IMR-90 (cell line): ENCODE measurements around the gene CCDC28B. TPM values are rescaled to one million over a fixed set of nuclear protein-coding genes. Genes with fewer than 3 reads are reported as not detected.

Experiments used
- ATAC-seq: fragments of 200-7000 bp; cut with Tn5 transposase; 2 replicates; pipeline ENCODE4 v1.9.1; 2020; ENCODE audit warnings: low read depth, mild to moderate bottlenecking, moderate library complexity
- BruUV-seq: library from RNA; stranded (reverse); fragments of 400-500 nt; replicated peaks from 2 replicates; lab custom pipeline; 2021; lab: Mats Ljungman, UMichigan
- CTCF ChIA-PET: fragments of 300-600 bp; formaldehyde crosslinking; extraction: SDS; loops from one replicate; lab custom pipeline; 2021; ENCODE audit warnings: antibody characterized with exemption; lab: Yijun Ruan, JAX
- POLR2A ChIA-PET: fragments of 300-600 bp; sonication (Branson Sonifier 250); formaldehyde crosslinking; loops from one replicate; lab custom pipeline; 2022; ENCODE audit warnings: antibody characterized with exemption; ENCODE audit not compliant: unreplicated experiment; lab: Charles Lee
- DNase-seq: peaks from one replicate; pipeline ENCODE4 v3.0.0; 2013
- H2AFZ ChIP-seq: replicated peaks from 2 replicates; pipeline ENCODE3; 2013; ENCODE audit warnings: low read length, mild to moderate bottlenecking; ENCODE audit not compliant: poor library complexity
- H2AK5ac ChIP-seq: 2 replicates; pipeline ENCODE4 v1.6.1; 2013; ENCODE audit warnings: low read depth, low read length, inconsistent platforms
- H2AK9ac ChIP-seq: replicated peaks from 2 replicates; pipeline ENCODE3; 2013; ENCODE audit warnings: mild to moderate bottlenecking, low read depth, low read length, moderate library complexity; ENCODE audit not compliant: poor library complexity
- H2BK120ac ChIP-seq: 2 replicates; pipeline ENCODE4 v1.6.1; 2013; ENCODE audit warnings: low read depth, low read length, inconsistent platforms
- H2BK15ac ChIP-seq: 3 replicates; pipeline ENCODE4 v1.6.1; 2013; ENCODE audit warnings: low read depth, low read length, inconsistent platforms
- H2BK20ac ChIP-seq: 2 replicates; pipeline ENCODE4 v1.6.1; 2013; ENCODE audit warnings: low read depth, mild to moderate bottlenecking, inconsistent platforms, low read length, moderate library complexity
- H2BK5ac ChIP-seq: 2 replicates; pipeline ENCODE4 v1.6.1; 2013; ENCODE audit warnings: mild to moderate bottlenecking, low read depth, low read length, inconsistent platforms; ENCODE audit not compliant: poor library complexity, severe bottlenecking
- H3K14ac ChIP-seq: replicated peaks from 2 replicates; pipeline ENCODE4 v1.6.1; 2013; ENCODE audit warnings: low read depth, low read length, inconsistent platforms
- H3K18ac ChIP-seq: 2 replicates; pipeline ENCODE4 v1.6.1; 2013; ENCODE audit warnings: low read depth, low read length, control low read depth
- H3K23ac ChIP-seq: 2 replicates; pipeline ENCODE4 v1.6.1; 2013; ENCODE audit warnings: low read depth, low read length, inconsistent platforms
- H3K27ac ChIP-seq: 2 replicates; pipeline ENCODE4 v1.5.1; 2013; ENCODE audit warnings: mild to moderate bottlenecking, control low read depth, low read length; ENCODE audit not compliant: insufficient read depth
- H3K27me3 ChIP-seq: 2 replicates; pipeline ENCODE4 v1.6.1; 2013; ENCODE audit warnings: low read length; ENCODE audit not compliant: control insufficient read depth, insufficient read depth
- H3K36me3 ChIP-seq: 2 replicates; pipeline ENCODE4 v1.6.1; 2013; ENCODE audit warnings: low read length, mixed read lengths; ENCODE audit not compliant: control insufficient read depth, insufficient read depth
- H3K4ac ChIP-seq: 2 replicates; pipeline ENCODE4 v1.6.1; 2013; ENCODE audit warnings: low read depth, low read length, inconsistent platforms
- H3K4me1 ChIP-seq: 2 replicates; pipeline ENCODE4 v1.6.1; 2013; ENCODE audit warnings: low read length, mixed read lengths; ENCODE audit not compliant: control insufficient read depth, insufficient read depth
- H3K4me2 ChIP-seq: 2 replicates; pipeline ENCODE4 v1.6.1; 2013; ENCODE audit warnings: low read depth, mild to moderate bottlenecking, control low read depth, low read length, moderate library complexity
- H3K4me3 ChIP-seq: 2 replicates; pipeline ENCODE4 v1.5.1; 2013; ENCODE audit warnings: low read depth, mild to moderate bottlenecking, control low read depth, low read length, moderate library complexity; ENCODE audit not compliant: insufficient read depth
- H3K56ac ChIP-seq: 2 replicates; pipeline ENCODE4 v1.6.1; 2013; ENCODE audit warnings: low read length, inconsistent platforms; ENCODE audit not compliant: insufficient read depth; ENCODE audit errors: extremely low read depth
- H3K79me1 ChIP-seq, 2 experiments: 2 replicates each; pipeline ENCODE4 v1.6.1; 2013; ENCODE audit warnings: low read length in 2 of 2, inconsistent platforms in 1 of 2, low read depth in 1 of 2
- H3K9ac ChIP-seq: 2 replicates; pipeline ENCODE4 v1.6.1; 2013; ENCODE audit warnings: low read depth, low read length, control low read depth
- H3K9me1 ChIP-seq: 2 replicates; pipeline ENCODE4 v1.6.1; 2013; ENCODE audit warnings: low read length, inconsistent platforms; ENCODE audit not compliant: insufficient read depth
- H3K9me3 ChIP-seq: 2 replicates; pipeline ENCODE4 v1.6.1; 2013; ENCODE audit warnings: low read length; ENCODE audit not compliant: control insufficient read depth, insufficient read depth
- H4K20me1 ChIP-seq: 2 replicates; pipeline ENCODE4 v1.6.1; 2013; ENCODE audit warnings: low read length, inconsistent platforms; ENCODE audit not compliant: insufficient read depth
- H4K5ac ChIP-seq: 2 replicates; pipeline ENCODE4 v1.6.1; 2013; ENCODE audit warnings: mild to moderate bottlenecking, low read depth, low read length, control low read depth
- H4K8ac ChIP-seq, 2 experiments: 2 replicates each; pipeline ENCODE4 v1.6.1; 2013; ENCODE audit warnings: low read depth in 2 of 2, low read length in 2 of 2, control low read depth in 1 of 2, inconsistent platforms in 1 of 2
- H4K91ac ChIP-seq: 2 replicates; pipeline ENCODE4 v1.6.1; 2013; ENCODE audit warnings: low read depth, low read length, inconsistent platforms; ENCODE audit not compliant: insufficient read depth
- BHLHE40 ChIP-seq: fragments of 150-350 bp; IDR thresholded peaks from 2 replicates; pipeline ENCODE4 v1.6.1; 2016; ENCODE audit warnings: mild to moderate bottlenecking, low read depth, low read length
- CEBPB ChIP-seq: IDR thresholded peaks from 2 replicates; pipeline ENCODE4 v1.6.1; 2012; ENCODE audit warnings: low read depth, low read length, improper control_type of control experiment
- CHD1 ChIP-seq: IDR thresholded peaks from 2 replicates; pipeline ENCODE4 v1.6.1; 2012; ENCODE audit warnings: low read depth, low read length, improper control_type of control experiment
- FOS ChIP-seq: fragments of 150-350 bp; IDR thresholded peaks from 2 replicates; pipeline ENCODE4 v1.6.1; 2016; ENCODE audit warnings: low read depth, low read length
- MAFK ChIP-seq: IDR thresholded peaks from 2 replicates; pipeline ENCODE4 v1.6.1; 2012; ENCODE audit warnings: low read depth, low read length, improper control_type of control experiment
- MAZ ChIP-seq: IDR thresholded peaks from 2 replicates; pipeline ENCODE4 v1.6.1; 2012; ENCODE audit warnings: low read depth, mild to moderate bottlenecking, low read length, improper control_type of control experiment, moderate library complexity, borderline replicate concordance
- MXI1 ChIP-seq: IDR thresholded peaks from 2 replicates; pipeline ENCODE4 v1.6.1; 2012; ENCODE audit warnings: low read depth, mild to moderate bottlenecking, low read length, moderate library complexity, borderline replicate concordance
- NFE2L2 ChIP-seq: fragments of 150-350 bp; IDR thresholded peaks from 2 replicates; pipeline ENCODE4 v1.6.1; 2016; ENCODE audit warnings: low read depth, mild to moderate bottlenecking, low read length
- POLR2A ChIP-seq: IDR thresholded peaks from 2 replicates; pipeline ENCODE4 v1.6.1; 2012; ENCODE audit warnings: mild to moderate bottlenecking, low read depth, low read length
- RAD21 ChIP-seq: IDR thresholded peaks from 2 replicates; pipeline ENCODE4 v1.6.1; 2012; ENCODE audit warnings: low read length, improper control_type of control experiment
- RCOR1 ChIP-seq: IDR thresholded peaks from 2 replicates; pipeline ENCODE4 v1.6.1; 2012; ENCODE audit warnings: mild to moderate bottlenecking, low read length, improper control_type of control experiment; ENCODE audit not compliant: insufficient replicate concordance
- RFX5 ChIP-seq: IDR thresholded peaks from 2 replicates; pipeline ENCODE4 v1.8.0; 2012; ENCODE audit warnings: low read depth, mild to moderate bottlenecking, low read length, moderate library complexity
- SMC3 ChIP-seq: fragments of 150-350 bp; IDR thresholded peaks from 2 replicates; pipeline ENCODE4 v1.6.1; 2016; ENCODE audit warnings: low read depth, mild to moderate bottlenecking, antibody characterized with exemption, low read length, moderate library complexity
- WGBS, 2 experiments: methylation state at CpG; one replicate each; pipeline versions ENCODE4 v1.1.5 to v1.1.7; 2013; ENCODE audit warnings: missing lambda C conversion rate in 2 of 2; ENCODE audit not compliant: insufficient read length in 1 of 2; ENCODE audit errors: extremely low coverage in 2 of 2; 5-methylcytosine and 5-hydroxymethylcytosine counted together
- dilution Hi-C: fragments of 300-500 bp; cut with HindIII; formaldehyde crosslinking; loops from one replicate; pipeline ENCODE4 v1.14.3; 2018; ENCODE audit warnings: low sequenced_read_pairs; ENCODE audit not compliant: unreplicated experiment
- in situ Hi-C: fragments of 300-500 bp; cut with MboI; formaldehyde crosslinking; loops from 3 replicates; pipeline ENCODE4 v1.14.3; 2019; ENCODE audit warnings: low sequenced_read_pairs, inconsistent platforms, mixed read lengths
- intact Hi-C: fragments of 100-400 bp; cut with micrococcal nuclease; formaldehyde crosslinking; loops from 2 replicates; pipeline ENCODE4 v1.10.0; 2022
- polyA plus RNA-seq, 3 experiments: library from polyadenylated mRNA; depleted of rRNA; stranded (reverse); fragments of >200 nt; gene quantifications; 2 replicates each; pipeline ENCODE4 v1.2.3, GENCODE V29; 2012; ENCODE audit warnings: low replicate concordance in 1 of 3
- total RNA-seq: library from RNA; depleted of rRNA; stranded (reverse); fragments of >200 nt; gene quantifications from 2 replicates; pipeline ENCODE4 v1.2.3, GENCODE V29; 2012
- TF ChIP-seq, protein P1 (sequence below): conservative IDR thresholded peaks from 2 replicates; pipeline ENCODE4 v1.5.1; 2012; ENCODE audit warnings: mild to moderate bottlenecking, low read depth, low read length, improper control_type of control experiment
- TF ChIP-seq, protein P2 (sequence below): fragments of 150-350 bp; IDR thresholded peaks from 2 replicates; pipeline ENCODE4 v1.6.1; 2016; ENCODE audit warnings: low read depth, mild to moderate bottlenecking, low read length, moderate library complexity, borderline replicate concordance
- TF ChIP-seq, protein P3 (sequence below): fragments of 150-350 bp; IDR thresholded peaks from 2 replicates; pipeline ENCODE4 v1.6.1; 2017; ENCODE audit warnings: mild to moderate bottlenecking, antibody characterized with exemption, low read length, low read depth

Gene CCDC28B
- total and polyA plus RNA-seq, 2 of the 4 experiments (the other 2 are of a cell fraction), result 17.2 to 18.4 TPM

DNA sequence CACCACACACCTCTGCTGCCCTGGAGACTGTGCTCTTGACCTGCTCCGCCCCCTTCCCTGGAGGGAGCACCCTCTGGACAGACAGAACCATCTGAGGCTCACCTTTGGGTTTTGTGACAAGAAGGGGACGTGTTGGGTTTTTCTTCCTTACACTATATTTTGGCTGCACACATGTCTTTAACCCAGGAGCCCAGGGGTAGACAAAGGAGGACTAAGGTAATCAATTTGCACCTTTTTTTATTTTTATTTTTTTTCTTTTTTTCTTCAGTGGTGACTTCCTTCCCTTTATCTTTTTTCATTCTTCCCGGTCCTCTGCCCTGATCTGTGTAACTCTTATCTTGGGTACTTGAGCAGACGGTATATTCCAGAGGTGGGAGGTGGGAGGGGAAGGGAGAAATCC, 29.4 kb upstream of the CCDC28B start:
- Histone ChIP-seq H4K20me1 (no peaks in the 10 kb centered on the region; the same call in 1 of the 2 replicates), H2AK9ac (no peak overlapping the region), H2BK15ac (no peak overlapping the region), H3K9me3 (no peaks in the 10 kb centered on the region), H3K9me1 (peaks cover 13% of the 10 kb centered on the region), H3K56ac (no peak overlapping the region), H3K4me1 (no peaks in the 10 kb centered on the region; the same call in 1 of the 2 replicates), H3K23ac (no peak overlapping the region), H3K4me3 (no peak overlapping the region), H3K4me2 (no peak overlapping the region), H3K79me1 (peaks cover 7 to 24% of the 10 kb centered on the region in 2 experiments), H3K18ac (no peak overlapping the region), H2BK120ac (no peak overlapping the region), H3K14ac (no peak overlapping the region), H2AFZ (no peak overlapping the region), H3K36me3 (peaks cover 63% of the 10 kb centered on the region), H3K27me3 (no peaks in the 10 kb centered on the region), H4K91ac (no peak overlapping the region), H3K27ac (no peak overlapping the region), H2BK20ac (no peak overlapping the region), H2BK5ac (no peak overlapping the region), H4K8ac (no peak overlapping the region), H4K5ac (no peak overlapping the region), H3K9ac (no peak overlapping the region), H3K4ac (no peak overlapping the region), H2AK5ac (no peak overlapping the region)
- no CpG with 5 or more reads among the region's 4 CpGs for WGBS, 2 experiments
- no peak for DNase-seq
- in situ Hi-C loops, result no loop called here
- no peak for TF ChIP-seq POLR2A
- TF ChIP-seq RAD21, result no peak
- no peak for TF ChIP-seq SMC3
- TF ChIP-seq MAFK, result no peak
- TF ChIP-seq MXI1, result no peak
- no peak for TF ChIP-seq CHD1
- TF ChIP-seq MAZ, result no peak
- TF ChIP-seq FOS, result no peak
- no peak for TF ChIP-seq RFX5
- TF ChIP-seq CEBPB, result no peak
- TF ChIP-seq, protein P1, sequence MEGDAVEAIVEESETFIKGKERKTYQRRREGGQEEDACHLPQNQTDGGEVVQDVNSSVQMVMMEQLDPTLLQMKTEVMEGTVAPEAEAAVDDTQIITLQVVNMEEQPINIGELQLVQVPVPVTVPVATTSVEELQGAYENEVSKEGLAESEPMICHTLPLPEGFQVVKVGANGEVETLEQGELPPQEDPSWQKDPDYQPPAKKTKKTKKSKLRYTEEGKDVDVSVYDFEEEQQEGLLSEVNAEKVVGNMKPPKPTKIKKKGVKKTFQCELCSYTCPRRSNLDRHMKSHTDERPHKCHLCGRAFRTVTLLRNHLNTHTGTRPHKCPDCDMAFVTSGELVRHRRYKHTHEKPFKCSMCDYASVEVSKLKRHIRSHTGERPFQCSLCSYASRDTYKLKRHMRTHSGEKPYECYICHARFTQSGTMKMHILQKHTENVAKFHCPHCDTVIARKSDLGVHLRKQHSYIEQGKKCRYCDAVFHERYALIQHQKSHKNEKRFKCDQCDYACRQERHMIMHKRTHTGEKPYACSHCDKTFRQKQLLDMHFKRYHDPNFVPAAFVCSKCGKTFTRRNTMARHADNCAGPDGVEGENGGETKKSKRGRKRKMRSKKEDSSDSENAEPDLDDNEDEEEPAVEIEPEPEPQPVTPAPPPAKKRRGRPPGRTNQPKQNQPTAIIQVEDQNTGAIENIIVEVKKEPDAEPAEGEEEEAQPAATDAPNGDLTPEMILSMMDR, result no peak
- TF ChIP-seq, protein P2, sequence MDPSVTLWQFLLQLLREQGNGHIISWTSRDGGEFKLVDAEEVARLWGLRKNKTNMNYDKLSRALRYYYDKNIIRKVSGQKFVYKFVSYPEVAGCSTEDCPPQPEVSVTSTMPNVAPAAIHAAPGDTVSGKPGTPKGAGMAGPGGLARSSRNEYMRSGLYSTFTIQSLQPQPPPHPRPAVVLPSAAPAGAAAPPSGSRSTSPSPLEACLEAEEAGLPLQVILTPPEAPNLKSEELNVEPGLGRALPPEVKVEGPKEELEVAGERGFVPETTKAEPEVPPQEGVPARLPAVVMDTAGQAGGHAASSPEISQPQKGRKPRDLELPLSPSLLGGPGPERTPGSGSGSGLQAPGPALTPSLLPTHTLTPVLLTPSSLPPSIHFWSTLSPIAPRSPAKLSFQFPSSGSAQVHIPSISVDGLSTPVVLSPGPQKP, result no peak
- TF ChIP-seq RCOR1, result no peak
- TF ChIP-seq NFE2L2, result no peak
- TF ChIP-seq, protein P3, sequence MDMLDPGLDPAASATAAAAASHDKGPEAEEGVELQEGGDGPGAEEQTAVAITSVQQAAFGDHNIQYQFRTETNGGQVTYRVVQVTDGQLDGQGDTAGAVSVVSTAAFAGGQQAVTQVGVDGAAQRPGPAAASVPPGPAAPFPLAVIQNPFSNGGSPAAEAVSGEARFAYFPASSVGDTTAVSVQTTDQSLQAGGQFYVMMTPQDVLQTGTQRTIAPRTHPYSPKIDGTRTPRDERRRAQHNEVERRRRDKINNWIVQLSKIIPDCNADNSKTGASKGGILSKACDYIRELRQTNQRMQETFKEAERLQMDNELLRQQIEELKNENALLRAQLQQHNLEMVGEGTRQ, result no peak
- no peak for TF ChIP-seq BHLHE40
- ChIA-PET POLR2A (no interaction called here), CTCF (no interaction called here)
- dilution Hi-C loops, result no loop called here
- ATAC-seq, result no peak
- BruUV-seq, result no TSS peak
- intact Hi-C loops, result no loop called here
